ENCODE measurements around the gene MELTF.

The MELTF gene

DNA sequence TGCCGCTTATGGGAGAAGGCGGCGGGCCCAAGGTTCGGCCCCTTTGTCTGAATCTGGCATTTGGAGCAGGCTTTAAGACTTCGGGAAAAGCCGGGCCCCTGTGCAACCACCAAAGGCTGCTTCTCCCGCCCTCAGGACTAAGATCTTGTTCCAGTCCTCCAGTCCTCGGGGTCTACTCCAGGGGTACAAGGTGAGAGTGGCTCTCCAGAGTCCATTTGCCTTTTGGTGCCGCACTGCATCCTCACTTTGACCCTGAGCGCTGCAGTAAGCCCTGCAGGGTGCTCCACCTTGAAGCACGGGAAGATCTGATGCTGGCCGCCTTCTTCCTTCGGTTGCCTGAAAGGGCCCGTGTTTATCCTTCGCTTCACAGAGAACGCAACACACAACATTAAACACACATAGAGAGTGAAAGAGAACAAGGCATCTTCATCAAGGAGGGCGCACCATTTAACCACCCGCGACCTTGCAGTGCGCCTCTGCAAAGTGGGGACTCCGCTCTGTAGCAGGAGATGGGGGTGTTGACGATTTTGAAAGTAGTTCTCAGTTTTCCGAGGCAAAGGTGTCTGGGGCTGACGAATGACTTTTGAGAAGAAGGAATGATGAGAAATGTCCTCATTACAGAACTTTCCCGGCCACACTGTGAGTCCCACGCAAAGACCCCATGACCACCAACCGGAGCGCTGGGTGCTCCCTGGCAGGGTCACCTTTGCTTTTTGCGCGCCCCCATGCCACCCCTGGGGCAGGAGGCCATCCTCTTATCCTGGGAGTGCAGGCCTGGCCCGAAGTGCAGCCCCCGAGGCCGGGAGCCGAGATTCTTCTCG is 62.0 kb downstream of the MELTF start:
- DNase-seq = no peak

- no peak for DNase-seq
Observed at GRCh38 chr3:196966526-196967401, 62.9 kb downstream of the MELTF start.

DNA sequence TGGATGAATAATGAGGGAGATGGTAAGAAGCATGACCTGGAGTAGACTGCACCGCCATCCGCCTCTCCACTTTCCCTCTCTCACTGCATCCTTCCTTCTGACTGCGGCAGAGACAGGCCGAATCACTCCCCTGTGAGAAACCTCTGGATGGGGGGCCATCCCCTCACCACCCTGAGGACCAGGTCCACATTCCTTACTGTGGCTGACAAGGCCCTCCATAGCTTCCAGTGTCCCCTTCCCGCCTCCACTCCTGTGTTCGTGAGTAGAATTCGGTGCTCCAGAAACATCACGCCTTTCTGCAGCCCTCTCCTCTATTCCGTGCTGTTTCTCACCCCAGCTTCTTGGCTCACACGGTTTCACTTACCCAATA is 63.8 kb downstream of the MELTF start:
- DNase-seq = no peak

DNA sequence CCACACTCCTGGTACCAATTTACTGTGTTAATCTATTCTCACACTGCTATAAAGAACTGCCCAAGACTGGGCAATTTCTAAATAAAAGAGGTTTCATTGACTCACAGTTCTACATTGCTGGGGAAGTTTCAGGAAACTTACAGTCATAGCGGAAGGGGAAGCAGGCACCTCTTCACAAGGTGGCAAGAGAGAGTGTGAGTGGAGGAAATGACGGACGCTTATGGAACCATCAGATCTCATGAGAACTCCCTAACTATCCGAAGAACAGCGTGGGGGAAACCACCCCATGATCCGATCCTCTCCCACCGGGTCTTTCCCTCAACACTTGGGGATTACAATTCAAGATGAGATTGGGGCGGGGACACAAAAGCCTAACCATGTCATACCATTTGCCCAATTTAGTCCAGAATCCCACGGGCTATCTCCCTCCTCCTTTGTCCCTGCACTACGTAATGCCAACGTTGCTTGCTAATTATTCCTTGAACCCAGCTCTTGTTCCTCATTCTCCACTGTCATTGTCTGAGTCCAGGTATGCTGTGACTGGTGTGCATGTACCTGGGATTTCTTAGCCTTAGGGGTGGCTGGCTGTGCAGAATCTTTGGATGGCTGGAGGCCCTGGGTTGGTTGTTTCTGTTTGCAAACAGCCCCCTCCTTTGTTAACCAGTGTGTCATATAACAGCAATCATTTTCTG is 64.4 kb downstream of the MELTF start:
- DNase-seq = no peak

DNA sequence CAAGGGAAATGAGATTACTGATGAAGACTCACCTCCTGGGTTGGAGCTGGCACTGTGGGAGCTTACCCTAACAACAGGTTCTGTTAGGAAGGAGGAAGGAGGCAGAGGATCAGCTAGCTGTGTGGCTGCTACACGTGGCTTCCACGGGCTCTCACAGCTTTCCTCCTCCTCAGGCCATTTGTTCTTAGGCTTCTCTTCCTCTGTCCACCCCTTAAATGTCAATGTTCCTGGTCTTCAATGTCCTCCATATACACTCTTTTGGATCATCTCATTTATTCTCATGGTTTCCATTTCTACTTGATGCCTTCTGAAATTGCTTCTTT is 66.0 kb downstream of the MELTF start:
- no peak for DNase-seq

DNA sequence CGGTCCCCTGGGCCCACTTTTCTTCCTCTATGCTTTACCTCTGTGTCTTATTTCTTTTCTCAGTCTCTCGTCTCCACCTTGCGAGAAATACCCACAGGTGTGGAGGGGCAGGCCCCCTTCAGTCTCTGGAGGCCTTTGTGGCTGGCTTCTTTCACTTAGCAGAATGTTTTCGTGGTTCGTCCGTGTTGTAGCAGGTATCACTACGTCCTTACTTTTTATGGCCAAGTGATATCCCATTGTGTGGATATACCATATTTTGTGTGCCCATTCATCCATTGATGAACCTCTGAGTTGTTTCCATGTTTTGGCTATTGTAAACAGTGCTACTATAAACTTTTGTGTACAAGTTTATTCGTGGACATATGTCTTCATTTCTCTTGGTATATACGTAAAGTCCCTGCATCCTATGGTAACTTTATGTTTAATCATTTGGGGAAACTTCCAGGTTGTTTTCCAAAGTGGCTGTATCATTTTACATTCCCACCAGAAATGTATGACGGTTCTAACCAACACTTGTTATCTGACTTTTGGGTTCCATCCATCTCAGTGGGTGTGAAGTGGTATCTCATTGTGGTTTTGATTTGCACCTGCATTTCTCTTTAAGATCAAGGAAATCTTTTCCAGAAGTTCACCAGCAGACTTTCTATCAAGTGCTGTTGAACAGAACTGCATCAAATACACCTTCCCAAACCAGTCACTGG is 66.5 kb downstream of the MELTF start:
- no peak for DNase-seq

DNA sequence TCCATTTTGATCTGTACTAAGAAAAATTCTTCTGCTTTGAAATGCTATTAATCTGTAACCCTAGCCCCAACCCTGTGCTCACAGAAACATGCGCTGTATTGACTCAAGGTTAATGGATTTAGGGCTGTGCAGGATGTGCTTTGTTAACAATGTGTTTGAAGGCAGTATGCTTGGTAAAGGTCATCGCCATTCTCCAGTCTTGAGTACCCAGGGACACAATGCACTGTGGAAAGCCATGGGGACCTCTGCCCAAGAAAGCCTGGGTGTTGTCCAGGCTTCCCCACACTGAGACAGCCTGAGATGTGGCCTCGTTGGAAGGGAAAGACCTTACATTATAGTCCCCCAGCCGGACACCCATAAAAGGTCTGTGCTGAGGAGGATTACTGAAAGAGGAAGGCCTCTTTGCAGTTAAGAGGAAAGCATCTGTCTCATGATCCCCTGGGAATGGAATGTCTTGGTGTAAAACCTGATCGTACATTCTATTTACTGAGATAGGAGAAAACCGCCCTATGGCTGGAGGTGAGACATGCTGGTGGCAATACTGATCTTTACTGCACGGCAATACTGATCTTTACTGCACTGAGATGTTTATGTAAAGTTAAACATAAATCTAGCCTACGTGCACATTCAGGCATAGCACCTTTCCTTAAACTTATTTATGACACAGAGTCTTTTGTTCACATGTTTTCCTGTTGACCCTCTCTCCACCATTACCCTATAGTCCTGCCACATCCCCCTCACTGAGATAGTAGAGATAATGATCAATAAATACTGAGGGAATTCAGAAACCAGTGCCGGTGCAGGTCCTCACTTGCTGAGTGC is 67.3 kb downstream of the MELTF start:
- no peak for DNase-seq

DNA sequence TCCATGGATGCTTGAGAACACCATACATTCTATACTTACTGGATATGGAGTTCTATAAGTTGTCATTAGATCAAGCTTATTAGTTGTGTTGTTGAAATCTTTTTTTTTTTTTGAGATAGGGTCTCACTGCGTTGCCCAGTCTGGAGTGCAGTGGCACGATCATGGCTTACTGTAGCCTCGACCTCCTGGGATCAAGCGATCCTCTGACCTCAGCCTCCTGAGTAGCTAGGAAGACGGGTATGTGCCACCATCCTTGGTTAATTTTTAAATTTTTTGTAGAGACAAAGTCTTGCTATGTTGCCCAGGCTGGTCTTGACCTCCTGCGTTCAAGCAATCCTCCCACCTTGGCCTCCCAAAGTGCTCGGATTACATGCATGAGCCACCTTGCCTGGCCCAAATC is 74.8 kb downstream of the MELTF start:
- no peak for DNase-seq

Data from left hindlimb (tissue), 1 donor.